Thyroid gland (tissue), 4 donors: ENCODE measurements around the gene CACNA1H.

Experiments
- CTCF ChIP-seq, 6 experiments: fragments of 200-600 bp in 3 of 6; fragments of 450-650 bp in 3 of 6; sonication (generic) in 3 of 6; IDR thresholded peaks; one replicate each; pipeline ENCODE4 v1.5.1; 2016 to 2019; ENCODE audit warnings: antibody characterized with exemption in 6 of 6, mild to moderate bottlenecking in 2 of 6, inconsistent platforms in 1 of 6, moderate library complexity in 1 of 6
- POLR2A ChIP-seq, 2 donors: fragments of 450-650 bp; IDR thresholded peaks; one replicate each; pipeline ENCODE4 v1.6.1; 2017; ENCODE audit warnings: antibody characterized with exemption in 2 of 2, mild to moderate bottlenecking in 2 of 2, moderate library complexity in 1 of 2

DNA sequence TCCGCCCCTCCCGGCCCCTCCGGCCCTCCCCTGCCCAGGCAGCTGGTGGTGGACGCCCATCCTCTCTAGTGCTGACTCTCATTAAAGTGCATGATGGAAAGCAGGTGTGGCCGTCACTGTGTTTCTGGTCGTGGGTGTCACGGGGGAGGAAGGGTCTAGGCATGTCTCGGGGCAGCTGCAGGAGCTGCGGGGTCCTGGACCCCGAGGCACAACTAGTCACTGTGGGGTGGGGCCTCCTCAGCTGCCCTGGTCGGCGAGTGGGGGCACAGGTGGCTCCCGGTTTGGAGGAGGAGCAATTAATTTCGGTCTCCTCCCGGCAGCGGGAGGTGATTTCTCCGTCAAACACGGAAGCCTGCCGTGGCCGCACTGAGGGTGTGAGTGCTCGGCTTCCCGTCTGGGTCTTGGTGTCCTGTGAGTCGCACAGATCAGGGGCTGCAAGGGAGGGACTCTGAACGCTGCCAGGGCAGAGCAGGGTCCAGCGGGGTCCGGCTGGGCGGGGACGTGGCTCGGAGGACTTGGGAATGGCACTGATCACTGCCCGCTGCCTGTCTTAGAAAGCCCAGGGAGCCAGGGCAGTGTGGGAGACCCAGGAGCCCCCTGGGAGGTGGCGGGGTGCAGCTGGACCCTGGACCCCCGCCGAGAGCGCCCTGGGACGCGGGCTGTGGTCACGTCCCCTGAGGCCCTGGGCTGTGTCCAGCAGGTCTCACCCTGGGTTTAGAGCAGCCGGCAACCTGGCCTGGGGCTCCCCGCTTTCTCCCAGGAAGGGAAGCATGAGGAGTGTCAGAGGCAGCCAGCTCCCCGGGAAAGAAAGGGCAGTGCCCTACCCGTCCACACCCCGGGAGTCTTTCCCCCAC lies 106.2 kb downstream of the CACNA1H start:
- TF ChIP-seq POLR2A (IDR thresholded peaks at IDR 0.05) (no peak), CTCF (IDR thresholded peaks at IDR 0.05) (no peak)
